Testis (tissue), 3 donors: ENCODE measurements around the gene MAP3K3. TPM values are rescaled to one million over a fixed set of nuclear protein-coding genes. Genes with fewer than 3 reads are reported as not detected.

Source experiments
- DNase-seq: peaks from one replicate; pipeline ENCODE4 v3.0.0-alpha.2; 2019
- H3K27ac ChIP-seq, 2 donors: fragments of 200-600 bp; sonication (generic); one replicate each; pipeline ENCODE4 v1.5.1; 2019
- H3K27me3 ChIP-seq: fragments of 200-600 bp; sonication (generic); one replicate; pipeline ENCODE4 v1.5.1; 2019
- H3K36me3 ChIP-seq: fragments of 200-600 bp; sonication (generic); one replicate; pipeline ENCODE4 v1.5.1; 2017; ENCODE audit warnings: low read depth; ENCODE audit errors: missing control alignments
- H3K4me1 ChIP-seq: fragments of 200-600 bp; sonication (generic); one replicate; pipeline ENCODE4 v1.5.1; 2019
- H3K4me3 ChIP-seq, 2 donors: fragments of 200-600 bp; sonication (generic); one replicate each; pipeline ENCODE4 v1.5.1; 2017 to 2019
- H3K9me3 ChIP-seq: fragments of 200-600 bp; sonication (generic); one replicate; pipeline ENCODE4 v1.5.1; 2017
- POLR2A ChIP-seq: fragments of 450-650 bp; IDR thresholded peaks from one replicate; pipeline ENCODE4 v1.6.1; 2017; ENCODE audit warnings: antibody characterized with exemption, mild to moderate bottlenecking, moderate library complexity
- WGBS, 2 donors: methylation state at CpG; one replicate each; pipeline ENCODE4 v1.1.5; 2018; 5-methylcytosine and 5-hydroxymethylcytosine counted together
- intact Hi-C: fragments of 100-400 bp; cut with DNase I; formaldehyde crosslinking; loops from one replicate; pipeline ENCODE4 v1.15.1; 2023; ENCODE audit warnings: low total_unique reads
- polyA plus RNA-seq: library from polyadenylated mRNA; stranded (reverse); fragments of 350-450 nt; fragmentation: Illumina TruSeq; extraction: RNeasy Lipid Tissue Mini Kit (QIAGEN cat#74804); gene quantifications from one replicate; pipeline ENCODE4 v1.2.3, GENCODE V29; 2014; ENCODE audit warnings: low read depth, low replicate concordance; ENCODE audit not compliant: insufficient read depth
- total RNA-seq, 2 donors: library from RNA; depleted of rRNA; stranded (reverse); fragments of >200 nt; gene quantifications; one replicate each; pipeline ENCODE4 v1.2.3, GENCODE V29; 2016
- TF ChIP-seq, protein P1 (sequence below), 3 experiments: fragments of 450-650 bp in 2 of 3; fragments of 200-600 bp in 1 of 3; sonication (generic) in 1 of 3; IDR thresholded peaks; one replicate each; pipeline ENCODE4 v1.5.1; 2016 to 2019; ENCODE audit warnings: antibody characterized with exemption in 3 of 3, mild to moderate bottlenecking in 2 of 3, moderate library complexity in 1 of 3

The MAP3K3 gene
- total and polyA plus RNA-seq, 3 donors from 2014 or later = 46.0 to 57.7 (median 57.5) TPM

GRCh38 chr17:63633742-63634141 lies 11.5 kb downstream of the MAP3K3 start:
- Histone ChIP-seq H3K4me3 (no peak overlapping the region), H3K9me3 (no peaks in the 10 kb centered on the region), H3K27ac (no peak overlapping the region), H3K4me1 (peaks cover 15% of the 10 kb centered on the region), H3K36me3 (no peaks in the 10 kb centered on the region), H3K27me3 (no peaks in the 10 kb centered on the region)
- TF ChIP-seq, protein P1, sequence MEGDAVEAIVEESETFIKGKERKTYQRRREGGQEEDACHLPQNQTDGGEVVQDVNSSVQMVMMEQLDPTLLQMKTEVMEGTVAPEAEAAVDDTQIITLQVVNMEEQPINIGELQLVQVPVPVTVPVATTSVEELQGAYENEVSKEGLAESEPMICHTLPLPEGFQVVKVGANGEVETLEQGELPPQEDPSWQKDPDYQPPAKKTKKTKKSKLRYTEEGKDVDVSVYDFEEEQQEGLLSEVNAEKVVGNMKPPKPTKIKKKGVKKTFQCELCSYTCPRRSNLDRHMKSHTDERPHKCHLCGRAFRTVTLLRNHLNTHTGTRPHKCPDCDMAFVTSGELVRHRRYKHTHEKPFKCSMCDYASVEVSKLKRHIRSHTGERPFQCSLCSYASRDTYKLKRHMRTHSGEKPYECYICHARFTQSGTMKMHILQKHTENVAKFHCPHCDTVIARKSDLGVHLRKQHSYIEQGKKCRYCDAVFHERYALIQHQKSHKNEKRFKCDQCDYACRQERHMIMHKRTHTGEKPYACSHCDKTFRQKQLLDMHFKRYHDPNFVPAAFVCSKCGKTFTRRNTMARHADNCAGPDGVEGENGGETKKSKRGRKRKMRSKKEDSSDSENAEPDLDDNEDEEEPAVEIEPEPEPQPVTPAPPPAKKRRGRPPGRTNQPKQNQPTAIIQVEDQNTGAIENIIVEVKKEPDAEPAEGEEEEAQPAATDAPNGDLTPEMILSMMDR (IDR thresholded peaks at IDR 0.05) = no peak
- no peak for TF ChIP-seq POLR2A
- no peak for DNase-seq
- intact Hi-C loops = no loop called here

DNA sequence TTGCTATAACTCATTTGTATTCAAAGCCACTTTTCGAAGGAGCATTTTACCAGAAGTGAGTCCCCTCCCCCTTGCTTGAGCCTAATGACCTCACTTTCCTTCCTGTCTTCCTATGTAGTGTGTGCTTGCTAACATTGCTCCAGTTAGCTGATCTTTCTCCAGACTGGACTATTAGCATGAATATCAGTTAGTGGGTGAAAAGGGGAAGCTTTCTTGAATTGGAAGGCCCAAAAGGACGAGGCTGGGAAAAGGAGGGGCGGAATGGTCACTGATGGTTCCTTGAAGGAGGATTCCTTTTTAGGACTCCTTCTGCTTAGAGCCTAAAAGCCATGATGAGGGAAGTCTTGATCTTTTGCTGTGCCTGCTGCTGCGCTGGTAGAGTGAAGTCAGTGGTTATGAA lies 11.9 kb downstream of the MAP3K3 start:
- no peaks in the 10 kb centered on the region for H3K9me3 ChIP-seq
- no peak overlapping the region for H3K4me3 ChIP-seq
- peaks cover 15% of the 10 kb centered on the region for H3K4me1 ChIP-seq
- no peak for DNase-seq
- WGBS, 2 donors = 64 to 71% methylated on average over 4 of the region's 4 CpGs
- TF ChIP-seq, protein P1 (IDR thresholded peaks at IDR 0.05) = no peak
- no peak for TF ChIP-seq POLR2A
- no peak overlapping the region for H3K27ac ChIP-seq
- H3K27me3 ChIP-seq = no peaks in the 10 kb centered on the region
- H3K36me3 ChIP-seq = no peaks in the 10 kb centered on the region
- intact Hi-C loops = no loop called here

DNA sequence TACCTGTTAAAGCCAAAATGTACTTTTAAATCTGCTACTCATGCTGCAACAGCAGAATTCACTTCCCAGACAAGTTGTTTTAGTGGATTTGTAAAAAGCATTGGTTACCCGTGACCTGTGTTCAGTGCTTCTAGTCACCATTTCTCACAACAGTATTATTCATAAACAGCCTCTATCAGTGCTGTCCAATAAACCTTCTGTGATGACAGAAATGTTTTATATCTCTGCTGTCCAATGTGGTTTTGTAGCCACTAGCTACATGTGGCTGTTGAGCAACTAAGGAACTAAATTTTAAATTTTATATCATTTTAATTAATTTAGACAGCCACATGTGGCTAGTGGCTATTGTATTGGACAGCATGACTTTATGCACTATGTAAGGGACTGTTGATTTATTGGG lies 12.6 kb downstream of the MAP3K3 start:
- no peak for DNase-seq
- Histone ChIP-seq H3K27me3 (no peaks in the 10 kb centered on the region), H3K27ac (no peak overlapping the region), H3K4me1 (peaks cover 15% of the 10 kb centered on the region), H3K9me3 (no peaks in the 10 kb centered on the region), H3K4me3 (no peak overlapping the region), H3K36me3 (no peaks in the 10 kb centered on the region)
- intact Hi-C loops = no loop called here
- TF ChIP-seq, protein P1 (IDR thresholded peaks at IDR 0.05) = no peak
- no peak for TF ChIP-seq POLR2A
- 81 to 85% methylated on average over 1 of the region's 1 CpG for WGBS, 2 donors

GRCh38 chr17:63635290-63635689 lies 13.1 kb downstream of the MAP3K3 start:
- intact Hi-C loops = no loop called here
- WGBS, 2 donors = 61 to 70% methylated on average over 2 of the region's 2 CpGs
- H3K27me3 ChIP-seq = no peaks in the 10 kb centered on the region
- peaks cover 15% of the 10 kb centered on the region for H3K4me1 ChIP-seq
- no peak for TF ChIP-seq POLR2A
- TF ChIP-seq, protein P1 (IDR thresholded peaks at IDR 0.05) = no peak
- no peak for DNase-seq
- H3K27ac ChIP-seq = no peak overlapping the region
- no peaks in the 10 kb centered on the region for H3K36me3 ChIP-seq
- no peaks in the 10 kb centered on the region for H3K9me3 ChIP-seq
- H3K4me3 ChIP-seq = no peak overlapping the region

- Histone ChIP-seq H3K4me3 (no peak overlapping the region), H3K27ac (no peak overlapping the region), H3K9me3 (no peaks in the 10 kb centered on the region), H3K27me3 (no peaks in the 10 kb centered on the region), H3K36me3 (no peaks in the 10 kb centered on the region), H3K4me1 (peaks cover 15% of the 10 kb centered on the region)
- TF ChIP-seq POLR2A = no peak
- TF ChIP-seq, protein P1 (IDR thresholded peaks at IDR 0.05) = no peak
- intact Hi-C loops = no loop called here
- WGBS, 2 donors = 67 to 74% methylated on average over 2 of the region's 2 CpGs
- DNase-seq = no peak
These were observed 13.6 kb downstream of the MAP3K3 start for GRCh38 chr17:63635787-63636186.
